ENCODE measurements around the gene EFS.
"Not testable (repeated sequence)": the region's sequence is repeated elsewhere in the genome, so short reads cannot be mapped to it uniquely, and the experiment has no call there.

Gene EFS

GRCh38 chr14:23402296-23403138, 37.5 kb upstream of the EFS start:
- Histone ChIP-seq H3K4me3 (ENCODE audit: low read depth, low read length) (no peak overlapping the region), H3K27ac (no peak overlapping the region), H3K36me3 (replicated peaks) (no peaks in the 10 kb centered on the region), H3K27me3 (replicated peaks) (no peaks in the 10 kb centered on the region)
- TF ChIP-seq CTCF (IDR thresholded peaks at IDR 0.05; ENCODE audit: low read depth, low read length, missing control alignments), result no peak
- DNase-seq, result no peak
- in situ Hi-C loops (cut with HindIII; ENCODE audit: low pct_ligation_motif_present, low sequenced_read_pairs), result no loop called here

GRCh38 chr14:23401291-23401690, 36.3 kb upstream of the EFS start:
- no peak for DNase-seq
- in situ Hi-C loops (cut with HindIII; ENCODE audit: low pct_ligation_motif_present, low sequenced_read_pairs), result no loop called here
- no peak overlapping the region for H3K4me3 ChIP-seq (ENCODE audit: low read depth, low read length)
- H3K27me3 ChIP-seq (replicated peaks), result no peaks in the 10 kb centered on the region
- no peaks in the 10 kb centered on the region for H3K36me3 ChIP-seq (replicated peaks)
- no peak for TF ChIP-seq CTCF (IDR thresholded peaks at IDR 0.05; ENCODE audit: low read depth, low read length, missing control alignments)
- H3K27ac ChIP-seq, result no peak overlapping the region

GRCh38 chr14:23400496-23401149, 35.7 kb upstream of the EFS start:
- H3K36me3 ChIP-seq (replicated peaks); DNase-seq; in situ Hi-C loops (cut with HindIII; ENCODE audit: low pct_ligation_motif_present, low sequenced_read_pairs); H3K27me3 ChIP-seq (replicated peaks); H3K4me3 ChIP-seq (ENCODE audit: low read depth, low read length); H3K27ac ChIP-seq: not testable (repeated sequence)

- Histone ChIP-seq H3K27me3 (replicated peaks) (no peaks in the 10 kb centered on the region), H3K27ac (no peak overlapping the region), H3K4me3 (ENCODE audit: low read depth, low read length) (no peak overlapping the region), H3K36me3 (replicated peaks) (no peaks in the 10 kb centered on the region)
- DNase-seq, result no peak
- in situ Hi-C loops (cut with HindIII; ENCODE audit: low pct_ligation_motif_present, low sequenced_read_pairs), result no loop called here
- TF ChIP-seq CTCF (IDR thresholded peaks at IDR 0.05; ENCODE audit: low read depth, low read length, missing control alignments), result no peak
Observed at GRCh38 chr14:23399591-23399990, 34.6 kb upstream of the EFS start.

- no peak for DNase-seq
- Histone ChIP-seq H3K4me3 (ENCODE audit: low read depth, low read length) (no peak overlapping the region), H3K27ac (no peak overlapping the region), H3K27me3 (replicated peaks) (no peaks in the 10 kb centered on the region), H3K36me3 (replicated peaks) (no peaks in the 10 kb centered on the region)
- in situ Hi-C loops (cut with HindIII; ENCODE audit: low pct_ligation_motif_present, low sequenced_read_pairs), result no loop called here
- no peak for TF ChIP-seq CTCF (IDR thresholded peaks at IDR 0.05; ENCODE audit: low read depth, low read length, missing control alignments)
Observed at GRCh38 chr14:23399136-23399535, 34.2 kb upstream of the EFS start.

- H3K27ac ChIP-seq, result no peak overlapping the region
- no peak for DNase-seq
- H3K4me3 ChIP-seq (ENCODE audit: low read depth, low read length), result no peak overlapping the region
- no peak for TF ChIP-seq CTCF (IDR thresholded peaks at IDR 0.05; ENCODE audit: low read depth, low read length, missing control alignments)
- no peaks in the 10 kb centered on the region for H3K27me3 ChIP-seq (replicated peaks)
- in situ Hi-C loops (cut with HindIII; ENCODE audit: low pct_ligation_motif_present, low sequenced_read_pairs), result no loop called here
- H3K36me3 ChIP-seq (replicated peaks), result no peaks in the 10 kb centered on the region
Observed at GRCh38 chr14:23398348-23398747, 33.4 kb upstream of the EFS start.

Measured in brain microvascular endothelial cell (primary cell).